ENCODE data around the gene CYFIP1. TPM values are rescaled to one million over a fixed set of nuclear protein-coding genes. Genes with fewer than 3 reads are reported as not detected.
"Not testable (repeated sequence)": the region's sequence is repeated elsewhere in the genome, so short reads cannot be mapped to it uniquely, and the experiment has no call there.

Gene CYFIP1
- total and polyA plus RNA-seq, 2 of the 13 experiments (the other 11 are each of a cell fraction or from before 2014, with no cell fraction given), result 38.1 to 58.3 TPM

- in situ Hi-C loops (cut with HindIII; ENCODE audit: extremely low pct_ligation_motif_present, low pct_unique_long_range_greater_than_20kb), result no loop called here
- Histone ChIP-seq H3K4me1 (ENCODE audit: insufficient read depth, low read length) (no peaks in the 10 kb centered on the region), H3K4me2 (ENCODE audit: low read depth, low read length) (no peak overlapping the region), H3K36me3 (replicated peaks in 1 of 2; ENCODE audit: control insufficient read depth in 1 of 2, insufficient read depth in 2 of 2, low read length in 2 of 2) (peaks cover 11 to 51% of the 10 kb centered on the region in 2 experiments), H3K27me3 (ENCODE audit: control insufficient read depth in 1 of 2, insufficient read depth in 2 of 2, low read length in 2 of 2) (no peaks in the 10 kb centered on the region), H3K9ac (ENCODE audit: insufficient read depth, low read depth, low read length) (no peak overlapping the region), H3K79me2 (ENCODE audit: insufficient read depth, low read length) (no peaks in the 10 kb centered on the region), H2AFZ (ENCODE audit: low read length) (no peak overlapping the region), H3K27ac (ENCODE audit: extremely low read length, insufficient read depth, low read length) (no peak overlapping the region), H3K9me3 (ENCODE audit: low read length) (no peaks in the 10 kb centered on the region), H3K4me3 (replicated peaks in 1 of 3; ENCODE audit: insufficient read depth in 1 of 3, low read depth in 2 of 3, low read length in 3 of 3) (no peak overlapping the region), H4K20me1 (ENCODE audit: insufficient read depth, low read length) (no peaks in the 10 kb centered on the region)
- no peak for TF ChIP-seq U2AF2 (IDR thresholded peaks at IDR 0.05; ENCODE audit: low read depth, low read length)
- no peak for TF ChIP-seq ZNF766 (CRISPR knock-in tag; IDR thresholded peaks at IDR 0.05; ENCODE audit: borderline replicate concordance)
- no peak for TF ChIP-seq ZNF710 (CRISPR knock-in tag; IDR thresholded peaks at IDR 0.05; ENCODE audit: borderline replicate concordance)
- TF ChIP-seq TFDP1 (CRISPR knock-in tag; IDR thresholded peaks at IDR 0.05; ENCODE audit: borderline replicate concordance), result no peak
- no peak for TF ChIP-seq PLSCR1 (CRISPR knock-in tag; IDR thresholded peaks at IDR 0.05; ENCODE audit: borderline replicate concordance)
- TF ChIP-seq REXO4 (CRISPR knock-in tag; IDR thresholded peaks at IDR 0.05; ENCODE audit: borderline replicate concordance), result no peak
- no peak for TF ChIP-seq GFI1 (CRISPR knock-in tag; IDR thresholded peaks at IDR 0.05; ENCODE audit: borderline replicate concordance)
- TF ChIP-seq KLF13 (CRISPR knock-in tag; IDR thresholded peaks at IDR 0.05), result no peak
- no peak for TF ChIP-seq SRSF4 (IDR thresholded peaks at IDR 0.05; ENCODE audit: low read depth, low read length, poor library complexity, severe bottlenecking)
- no peak for TF ChIP-seq RBAK (CRISPR knock-in tag; IDR thresholded peaks at IDR 0.05)
- no peak for TF ChIP-seq FOXJ3 (CRISPR knock-in tag; IDR thresholded peaks at IDR 0.05; ENCODE audit: borderline replicate concordance)
- 96% methylated on average over 3 of the region's 5 CpGs for WGBS (ENCODE audit: low lambda C conversion rate)
- DNase-seq (ENCODE audit: low spot score) (no peak), ATAC-seq (no peak; the same call in 1 of the 3 replicates), FAIRE-seq (no peak)
- ChIA-PET POLR2A (no interaction called here), CTCF (ENCODE audit: low intra/inter-chr PET ratio, low total read pairs) (no interaction called here)
- BruUV-seq (replicated peaks), result no TSS peak
- intact Hi-C loops (cut with micrococcal nuclease; ENCODE audit: unreplicated experiment), result no loop called here
These were observed 33.5 kb upstream of the CYFIP1 start for GRCh38 chr15:23013681-23014080.

- POLR2A ChIA-PET; FAIRE-seq; intact Hi-C loops (cut with micrococcal nuclease; ENCODE audit: unreplicated experiment); H3K9ac ChIP-seq (ENCODE audit: insufficient read depth, low read depth, low read length); H3K79me2 ChIP-seq (ENCODE audit: insufficient read depth, low read length); in situ Hi-C loops (cut with HindIII; ENCODE audit: extremely low pct_ligation_motif_present, low pct_unique_long_range_greater_than_20kb); H3K27ac ChIP-seq (ENCODE audit: extremely low read length, insufficient read depth, low read length); CTCF ChIA-PET (ENCODE audit: low intra/inter-chr PET ratio, low total read pairs); H4K20me1 ChIP-seq (ENCODE audit: insufficient read depth, low read length); H3K4me2 ChIP-seq (ENCODE audit: low read depth, low read length); H3K27me3 ChIP-seq (ENCODE audit: control insufficient read depth in 1 of 2, insufficient read depth in 2 of 2, low read length in 2 of 2); H3K9me3 ChIP-seq (ENCODE audit: low read length); DNase-seq (ENCODE audit: low spot score); H3K4me3 ChIP-seq (replicated peaks in 1 of 3; ENCODE audit: insufficient read depth in 1 of 3, low read depth in 2 of 3, low read length in 3 of 3); H2AFZ ChIP-seq (ENCODE audit: low read length); BruUV-seq (replicated peaks); H3K4me1 ChIP-seq (ENCODE audit: insufficient read depth, low read length); ATAC-seq: not testable (repeated sequence)
- peaks cover 13 to 56% of the 10 kb centered on the region in 2 experiments; a peak in 4 of 5 replicates for H3K36me3 ChIP-seq (replicated peaks in 1 of 2; ENCODE audit: control insufficient read depth in 1 of 2, insufficient read depth in 2 of 2, low read length in 2 of 2)
- 99% methylated on average over 9 of the region's 9 CpGs for whole genome bisulfite sequencing (ENCODE audit: low lambda C conversion rate)
These were observed 32.4 kb upstream of the CYFIP1 start for GRCh38 chr15:23012616-23013015.
